ENCODE measurements around the gene CBLN3. TPM values are rescaled to one million over a fixed set of nuclear protein-coding genes. Genes with fewer than 3 reads are reported as not detected.

The CBLN3 gene
- total RNA-seq, 2 experiments from 2014 or later, result 8.6 to 9.5 TPM

- H3K27ac Mint-ChIP-seq, result peak overlapping the region; percentile 92
- CTCF ChIA-PET, result interaction anchor here (0.5 to 12.2 kb wide), 18 partner anchors 12 to 475 kb away, joined by 3 to 494 read pairs (median 16); partner anchors contain the start of genes ADCY4, CHMP4A, CIDEB and DHRS1
- POLR2A ChIA-PET, result interaction anchor here (0.6 to 10.0 kb wide), 47 partner anchors 8 to 350 kb away, joined by 3 to 221 read pairs (median 7); partner anchors contain the start of genes ADCY4, CHMP4A, CIDEB and DCAF11
Measured at GRCh38 chr14:24430143-24430681, 744 bp upstream of the CBLN3 start.

GRCh38 chr14:24428628-24429394 is 657 bp downstream of the CBLN3 start:
- ChIA-PET POLR2A (interaction anchor here (0.8 to 10.0 kb wide), 12 partner anchors 11 to 233 kb away, joined by 3 to 221 read pairs (median 21); partner anchors contain the start of genes ADCY4, DHRS1, LTB4R and LTB4R2), CTCF (interaction anchor here (12.2 kb wide), 1 partner anchor 96 kb away, joined by 494 read pairs; the partner anchor contains the start of genes ADCY4 and RIPK3)
- peak overlapping the region; percentile 86 for H3K4me3 Mint-ChIP-seq
- peaks cover 71% of the 10 kb centered on the region for H3K4me1 Mint-ChIP-seq
- no peak for DNase-seq
- peaks cover 36% of the 10 kb centered on the region for H3K36me3 Mint-ChIP-seq (ENCODE audit: low read depth)
- no peaks in the 10 kb centered on the region for H3K27me3 Mint-ChIP-seq
- no peaks in the 10 kb centered on the region for H3K9me3 Mint-ChIP-seq
- H3K27ac Mint-ChIP-seq, result peak overlapping the region; percentile 93

More at GRCh38 chr14:24430143-24430681, 744 bp upstream of the CBLN3 start:
- no peaks in the 10 kb centered on the region for H3K27me3 Mint-ChIP-seq
- H3K4me3 Mint-ChIP-seq, result peak overlapping the region; percentile 92
- peaks cover 45% of the 10 kb centered on the region for H3K36me3 Mint-ChIP-seq (ENCODE audit: low read depth)
- no peaks in the 10 kb centered on the region for H3K9me3 Mint-ChIP-seq
- peak; percentile 68 for DNase-seq
- peaks cover 65% of the 10 kb centered on the region for H3K4me1 Mint-ChIP-seq

- DNase-seq, result no peak
- CTCF ChIA-PET, result interaction anchor here (0.7 to 12.2 kb wide), 2 partner anchors 95 to 119 kb away, joined by 3 to 494 read pairs; partner anchors contain the start of genes ADCY4 and RIPK3
- Mint-ChIP-seq H3K4me1 (peaks cover 62% of the 10 kb centered on the region), H3K27me3 (no peaks in the 10 kb centered on the region), H3K36me3 (ENCODE audit: low read depth) (peaks cover 26% of the 10 kb centered on the region), H3K9me3 (no peaks in the 10 kb centered on the region), H3K27ac (peak overlapping the region; percentile 45), H3K4me3 (no peak overlapping the region)
- POLR2A ChIA-PET, result interaction anchor here (1.0 to 10.0 kb wide), 6 partner anchors 10 to 246 kb away, joined by 3 to 221 read pairs (median 27); partner anchors contain the start of genes ADCY4, SDR39U1 and TINF2
Measured at GRCh38 chr14:24427537-24428508, 1.6 kb downstream of the CBLN3 start.

- H3K27ac Mint-ChIP-seq, result peak overlapping the region; percentile 62
- POLR2A ChIA-PET, result interaction anchor here (0.8 to 7.6 kb wide), 5 partner anchors 14 to 291 kb away, joined by 3 to 117 read pairs (median 3); partner anchors contain the start of genes PSME1 and SDR39U1
Measured at GRCh38 chr14:24426912-24427536, 2.4 kb downstream of the CBLN3 start.

GRCh38 chr14:24426150-24426911 is 3.1 kb downstream of the CBLN3 start:
- no peak for DNase-seq
- peaks cover 14% of the 10 kb centered on the region for H3K36me3 Mint-ChIP-seq (ENCODE audit: low read depth)
- no peaks in the 10 kb centered on the region for H3K9me3 Mint-ChIP-seq
- H3K27ac Mint-ChIP-seq, result peak overlapping the region; percentile 88
- ChIA-PET CTCF (interaction anchor here (1.0 to 12.2 kb wide), 5 partner anchors 10 to 184 kb away, joined by 3 to 494 read pairs (median 5); partner anchors contain the start of genes ADCY4, CIDEB, RIPK3 and TINF2), POLR2A (interaction anchor here (0.8 to 7.6 kb wide), 7 partner anchors 9 to 290 kb away, joined by 3 to 117 read pairs (median 4); partner anchors contain the start of genes PSME1 and SDR39U1)
- peaks cover 52% of the 10 kb centered on the region for H3K4me1 Mint-ChIP-seq
- H3K4me3 Mint-ChIP-seq, result peak overlapping the region; percentile 0
- no peaks in the 10 kb centered on the region for H3K27me3 Mint-ChIP-seq

More at GRCh38 chr14:24426912-24427536, 2.4 kb downstream of the CBLN3 start:
- CTCF ChIA-PET, result interaction anchor here (1.0 to 12.2 kb wide), 3 partner anchors 62 to 119 kb away, joined by 3 to 494 read pairs (median 3); partner anchors contain the start of genes ADCY4, CIDEB and RIPK3
- peaks cover 59% of the 10 kb centered on the region for H3K4me1 Mint-ChIP-seq
- H3K4me3 Mint-ChIP-seq, result no peak overlapping the region
- no peaks in the 10 kb centered on the region for H3K9me3 Mint-ChIP-seq
- no peaks in the 10 kb centered on the region for H3K27me3 Mint-ChIP-seq
- peaks cover 21% of the 10 kb centered on the region for H3K36me3 Mint-ChIP-seq (ENCODE audit: low read depth)
- no peak for DNase-seq

- Mint-ChIP-seq H3K4me3 (peak overlapping the region; percentile 0), H3K9me3 (no peaks in the 10 kb centered on the region), H3K27me3 (no peaks in the 10 kb centered on the region), H3K27ac (peak overlapping the region; percentile 88), H3K36me3 (ENCODE audit: low read depth) (peaks cover 10% of the 10 kb centered on the region), H3K4me1 (peaks cover 47% of the 10 kb centered on the region)
- ChIA-PET POLR2A (interaction anchor here (0.8 to 1.9 kb wide), 11 partner anchors 10 to 290 kb away, joined by 3 to 6 read pairs (median 4); partner anchors contain the start of genes EMC9, IRF9, PSME1 and RIPK3), CTCF (interaction anchor here (1.1 to 12.2 kb wide), 6 partner anchors 10 to 183 kb away, joined by 3 to 494 read pairs (median 8); partner anchors contain the start of genes ADCY4, CIDEB, RIPK3 and TINF2)
- no peak for DNase-seq
Measured at GRCh38 chr14:24425704-24426103, 3.8 kb downstream of the CBLN3 start.

GRCh38 chr14:24422694-24423601 is 6.5 kb downstream of the CBLN3 start:
- no peak overlapping the region for H3K4me3 Mint-ChIP-seq
- peaks cover 2% of the 10 kb centered on the region for H3K36me3 Mint-ChIP-seq (ENCODE audit: low read depth)
- DNase-seq, result no peak
- no peak overlapping the region for H3K27ac Mint-ChIP-seq
- ChIA-PET POLR2A (interaction anchor here (1.1 to 2.4 kb wide), 7 partner anchors 8 to 133 kb away, joined by 3 to 20 read pairs (median 6); partner anchors contain the start of gene RIPK3), CTCF (interaction anchor here (0.6 to 12.2 kb wide), 8 partner anchors 9 to 180 kb away, joined by 3 to 494 read pairs (median 10); partner anchors contain the start of genes ADCY4, RIPK3 and TINF2)
- H3K9me3 Mint-ChIP-seq, result no peaks in the 10 kb centered on the region
- H3K27me3 Mint-ChIP-seq, result no peaks in the 10 kb centered on the region
- peaks cover 35% of the 10 kb centered on the region for H3K4me1 Mint-ChIP-seq

GRCh38 chr14:24422261-24422660 is 7.2 kb downstream of the CBLN3 start:
- ChIA-PET CTCF (interaction anchor here (1.2 to 12.2 kb wide), 4 partner anchors 10 to 89 kb away, joined by 3 to 494 read pairs (median 18); partner anchors contain the start of genes ADCY4 and RIPK3), POLR2A (interaction anchor here (0.7 to 2.0 kb wide), 6 partner anchors 9 to 93 kb away, joined by 3 to 20 read pairs (median 4); partner anchors contain the start of gene RIPK3)
- H3K36me3 Mint-ChIP-seq (ENCODE audit: low read depth), result peaks cover 2% of the 10 kb centered on the region
- H3K27ac Mint-ChIP-seq, result no peak overlapping the region
- H3K4me3 Mint-ChIP-seq, result no peak overlapping the region
- no peaks in the 10 kb centered on the region for H3K9me3 Mint-ChIP-seq
- H3K27me3 Mint-ChIP-seq, result no peaks in the 10 kb centered on the region
- no peak for DNase-seq
- H3K4me1 Mint-ChIP-seq, result peaks cover 30% of the 10 kb centered on the region

- no peak overlapping the region for H3K27ac Mint-ChIP-seq
- no peaks in the 10 kb centered on the region for H3K9me3 Mint-ChIP-seq
- no peak for DNase-seq
- CTCF ChIA-PET, result interaction anchor here (0.6 to 2.7 kb wide), 3 partner anchors 13 to 831 kb away, joined by 3 to 14 read pairs (median 7); no protein-coding TSS in a partner anchor
- H3K4me3 Mint-ChIP-seq, result no peak overlapping the region
- POLR2A ChIA-PET, result interaction anchor here (1.0 to 4.5 kb wide), 5 partner anchors 9 to 79 kb away, joined by 3 to 48 read pairs (median 4); partner anchors contain the start of genes CBLN3, KHNYN and RIPK3
- no peaks in the 10 kb centered on the region for H3K36me3 Mint-ChIP-seq (ENCODE audit: low read depth)
- H3K27me3 Mint-ChIP-seq, result no peaks in the 10 kb centered on the region
- no peaks in the 10 kb centered on the region for H3K4me1 Mint-ChIP-seq
Measured at GRCh38 chr14:24418492-24418873, 11.0 kb downstream of the CBLN3 start.

All from activated CD4-positive, alpha-beta memory T cell treated with anti-CD3 and anti-CD28 coated beads, Interleukin-2, amount 10 ng/mL, durations not matched to agents 7 days and 5 days (primary cell).